Measurements from ENCODE around the gene RB1. TPM values are rescaled to one million over a fixed set of nuclear protein-coding genes. Genes with fewer than 3 reads are reported as not detected.

RB1 gene
- total RNA-seq, 2 donors from 2014 or later, result 18.7 to 20.1 TPM

DNA sequence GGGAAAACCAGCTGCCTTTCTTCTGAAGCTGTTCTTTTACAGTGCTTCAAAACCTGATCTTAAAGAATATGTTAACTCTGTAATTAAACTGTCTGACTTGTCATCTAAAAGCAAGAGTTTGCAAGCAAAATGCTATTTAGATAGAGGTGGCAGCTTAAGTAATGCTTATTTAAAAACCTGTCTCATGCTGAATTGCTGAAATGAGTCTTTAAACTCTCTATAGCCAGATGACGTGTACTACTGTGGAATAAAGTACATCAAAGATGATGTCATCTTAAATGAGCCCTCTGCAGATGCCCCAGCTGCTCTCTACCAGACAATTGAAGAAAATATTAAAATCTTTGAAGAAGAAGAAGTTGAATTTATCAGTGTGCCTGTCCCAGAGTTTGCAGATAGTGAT is 47.6 kb upstream of the RB1 start:
- peaks cover 55% of the 10 kb centered on the region for H3K36me3 ChIP-seq (ENCODE audit: control insufficient read depth, insufficient read depth, low read length)
- H3K27ac Mint-ChIP-seq, result no peak overlapping the region

DNA sequence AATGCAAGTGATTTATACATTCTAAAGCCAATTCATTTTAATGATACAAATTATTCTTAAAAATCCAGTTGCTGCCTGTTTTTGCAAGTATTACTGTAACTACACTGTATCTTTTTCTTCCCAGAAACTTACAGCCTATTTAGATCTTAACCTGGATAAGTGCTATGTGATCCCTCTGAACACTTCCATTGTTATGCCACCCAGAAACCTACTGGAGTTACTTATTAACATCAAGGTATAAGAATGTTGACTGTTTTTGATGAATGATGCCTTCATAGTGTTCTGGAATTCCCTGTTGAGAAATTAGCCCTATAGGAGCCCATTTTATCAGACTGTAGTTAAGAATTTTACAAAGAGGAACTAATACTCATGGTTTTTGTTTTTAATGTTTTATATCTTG is 45.5 kb upstream of the RB1 start:
- peaks cover 4% of the 10 kb centered on the region for H3K4me1 ChIP-seq (ENCODE audit: control insufficient read depth, insufficient read depth, low read length)
- H3K4me3 Mint-ChIP-seq, result no peak overlapping the region

More for the DNA sequence above, 47.6 kb upstream of the RB1 start:
- Mint-ChIP-seq H3K9me3 (no peaks in the 10 kb centered on the region), H3K36me3 (ENCODE audit: low read depth) (peaks cover 42% of the 10 kb centered on the region), H3K4me1 (peaks cover 15% of the 10 kb centered on the region), H3K27me3 (ENCODE audit: insufficient read depth) (no peaks in the 10 kb centered on the region), H3K4me3 (no peak overlapping the region)
- Histone ChIP-seq H3K4me3 (ENCODE audit: low read length) (no peak overlapping the region), H3K9me3 (ENCODE audit: control insufficient read depth, low read length) (no peaks in the 10 kb centered on the region), H3K27ac (ENCODE audit: low read depth, low read length) (no peak overlapping the region), H3K9ac (ENCODE audit: extremely low read depth, low read length, poor library complexity, severe bottlenecking) (no peak overlapping the region), H3K27me3 (ENCODE audit: control insufficient read depth, insufficient read depth, low read length, poor library complexity, severe bottlenecking) (no peaks in the 10 kb centered on the region), H3K4me1 (ENCODE audit: control insufficient read depth, insufficient read depth, low read length) (peaks cover 4% of the 10 kb centered on the region)
- DNase-seq, result no peak
- WGBS, 2 experiments (ENCODE audit: insufficient coverage in 1 of 2, insufficient read length in 1 of 2), result 89 to 96% methylated on average over 1 of the region's 1 CpG
- TF ChIP-seq CTCF (conservative IDR thresholded peaks at IDR 0.05), result no peak

DNA sequence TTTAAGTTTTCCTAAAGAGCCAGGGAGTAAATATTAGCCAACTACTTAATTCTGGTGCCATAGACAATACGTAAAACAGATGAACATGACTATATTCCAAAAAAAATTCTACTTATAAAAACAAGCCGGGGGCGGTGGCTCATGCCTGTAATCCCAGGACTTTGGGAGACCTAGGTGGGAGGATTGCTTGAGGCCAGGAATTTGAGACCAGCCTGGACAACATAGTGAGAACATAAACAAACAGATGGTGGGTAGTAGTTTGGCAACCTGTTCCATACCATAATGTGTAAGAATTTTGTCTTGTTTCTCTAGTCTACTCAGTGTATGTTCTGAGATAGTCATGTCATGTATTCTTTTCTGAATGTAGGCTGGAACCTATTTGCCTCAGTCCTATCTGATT is 45.1 kb upstream of the RB1 start:
- no peak overlapping the region for H3K4me3 ChIP-seq (ENCODE audit: low read length)
- no peak overlapping the region for H3K27ac ChIP-seq (ENCODE audit: low read depth, low read length)
- TF ChIP-seq CTCF (conservative IDR thresholded peaks at IDR 0.05), result no peak
- 94 to 97% methylated on average over 2 to 3 of the region's 3 CpGs for WGBS, 2 experiments (ENCODE audit: insufficient coverage in 1 of 2, insufficient read length in 1 of 2)
- Mint-ChIP-seq H3K36me3 (ENCODE audit: low read depth) (peaks cover 60% of the 10 kb centered on the region), H3K27ac (no peak overlapping the region), H3K27me3 (ENCODE audit: insufficient read depth) (no peaks in the 10 kb centered on the region), H3K4me1 (peaks cover 15% of the 10 kb centered on the region), H3K9me3 (no peaks in the 10 kb centered on the region), H3K4me3 (no peak overlapping the region)
- no peaks in the 10 kb centered on the region for H3K27me3 ChIP-seq (ENCODE audit: control insufficient read depth, insufficient read depth, low read length, poor library complexity, severe bottlenecking)
- no peaks in the 10 kb centered on the region for H3K9me3 ChIP-seq (ENCODE audit: control insufficient read depth, low read length)
- DNase-seq, result no peak
- no peak overlapping the region for H3K9ac ChIP-seq (ENCODE audit: extremely low read depth, low read length, poor library complexity, severe bottlenecking)
- H3K4me1 ChIP-seq (ENCODE audit: control insufficient read depth, insufficient read depth, low read length), result peaks cover 2% of the 10 kb centered on the region
- peaks cover 78% of the 10 kb centered on the region for H3K36me3 ChIP-seq (ENCODE audit: control insufficient read depth, insufficient read depth, low read length)

More for the DNA sequence above, 45.5 kb upstream of the RB1 start:
- Mint-ChIP-seq H3K27ac (no peak overlapping the region), H3K27me3 (ENCODE audit: insufficient read depth) (no peaks in the 10 kb centered on the region), H3K9me3 (no peaks in the 10 kb centered on the region), H3K4me1 (peaks cover 15% of the 10 kb centered on the region), H3K36me3 (ENCODE audit: low read depth) (peaks cover 56% of the 10 kb centered on the region)
- Histone ChIP-seq H3K4me3 (ENCODE audit: low read length) (no peak overlapping the region), H3K9ac (ENCODE audit: extremely low read depth, low read length, poor library complexity, severe bottlenecking) (no peak overlapping the region), H3K36me3 (ENCODE audit: control insufficient read depth, insufficient read depth, low read length) (peaks cover 74% of the 10 kb centered on the region), H3K27me3 (ENCODE audit: control insufficient read depth, insufficient read depth, low read length, poor library complexity, severe bottlenecking) (no peaks in the 10 kb centered on the region), H3K9me3 (ENCODE audit: control insufficient read depth, low read length) (no peaks in the 10 kb centered on the region), H3K27ac (ENCODE audit: low read depth, low read length) (no peak overlapping the region)
- TF ChIP-seq CTCF (conservative IDR thresholded peaks at IDR 0.05), result no peak
- DNase-seq, result no peak
